Cardiac fibroblast (primary cell): ENCODE measurements around the gene NUP42.
"Not testable (repeated sequence)": the region's sequence is repeated elsewhere in the genome, so short reads cannot be mapped to it uniquely, and the experiment has no call there.

Source experiments
- DNase-seq, 2 donors: peaks; one replicate each; pipeline versions ENCODE4 v3.0.0 to v3.0.0-alpha.2; 2010; ENCODE audit warnings: low read depth in 2 of 2
- H3K4me3 ChIP-seq, 2 donors: replicated peaks in 1 of 2; 1 replicate in 1 of 2; 2 replicates in 1 of 2; pipeline ENCODE4 v1.5.1; 2011; ENCODE audit warnings: low read depth in 2 of 2, low read length in 2 of 2, mild to moderate bottlenecking in 2 of 2, moderate library complexity in 1 of 2
- CTCF ChIP-seq: IDR thresholded peaks from one replicate; pipeline ENCODE4 v1.5.1; 2011; ENCODE audit warnings: low read depth, mild to moderate bottlenecking, low read length, inconsistent platforms

NUP42 gene

GRCh38 chr7:23218196-23218595, 36.3 kb downstream of the NUP42 start:
- H3K4me3 ChIP-seq, result no peak overlapping the region
- no peak for DNase-seq
- no peak for TF ChIP-seq CTCF

- no peak for TF ChIP-seq CTCF
- peak in 1 of 2 donors; percentile 24 for DNase-seq
- H3K4me3 ChIP-seq, result no peak overlapping the region
These were observed 39.0 kb downstream of the NUP42 start for GRCh38 chr7:23220690-23221305.

GRCh38 chr7:23222439-23223030, 40.7 kb downstream of the NUP42 start:
- no peak for DNase-seq
- TF ChIP-seq CTCF, result no peak

GRCh38 chr7:23224364-23224763, 42.5 kb downstream of the NUP42 start:
- not testable (repeated sequence) for H3K4me3 ChIP-seq, DNase-seq

More at GRCh38 chr7:23222439-23223030, 40.7 kb downstream of the NUP42 start:
- no peak overlapping the region for H3K4me3 ChIP-seq

- DNase-seq, result no peak
- no peak for TF ChIP-seq CTCF
- no peak overlapping the region for H3K4me3 ChIP-seq
These were observed 45.1 kb downstream of the NUP42 start for GRCh38 chr7:23226844-23227450.

GRCh38 chr7:23228412-23228811, 46.6 kb downstream of the NUP42 start:
- H3K4me3 ChIP-seq, result no peak overlapping the region
- no peak for TF ChIP-seq CTCF
- DNase-seq, result no peak

- TF ChIP-seq CTCF, result no peak
- no peak for DNase-seq
- H3K4me3 ChIP-seq, result no peak overlapping the region
These were observed 48.8 kb downstream of the NUP42 start for GRCh38 chr7:23230641-23231101.
